Medulla oblongata (tissue), 1 donor: ENCODE measurements around the gene MDM4.
A peak's percentile ranks its signal among the peaks of the same experiment; 100 is the strongest.
"Not testable (repeated sequence)": the region's sequence is repeated elsewhere in the genome, so short reads cannot be mapped to it uniquely, and the experiment has no call there.

ENCODE experiments used
- DNase-seq: peaks from one replicate; pipeline ENCODE4 v3.0.0-alpha.2; 2015; ENCODE audit errors: extremely low spot score

Gene MDM4

GRCh38 chr1:204516180-204516879 is at the start of gene MDM4:
TSS of gene MDM4 (plus strand) at chr1:204516406. CDS start at chr1:204525519, 9,113 bp downstream.
- DNase-seq: peak; percentile 97

GRCh38 chr1:204466416-204467405 is 49.5 kb upstream of the MDM4 start:
- peak; percentile 95 for DNase-seq

- DNase-seq: peak; percentile 79
Observed at GRCh38 chr1:204468206-204468605, 48.0 kb upstream of the MDM4 start.

- DNase-seq: no peak
Observed at GRCh38 chr1:204468766-204469302, 47.4 kb upstream of the MDM4 start.

GRCh38 chr1:204469304-204469703 is 46.9 kb upstream of the MDM4 start:
- DNase-seq: no peak

- no peak for DNase-seq
Observed at GRCh38 chr1:204471687-204472086, 44.5 kb upstream of the MDM4 start.

GRCh38 chr1:204472660-204473059 is 43.5 kb upstream of the MDM4 start:
- DNase-seq: no peak

- DNase-seq: no peak
Observed at GRCh38 chr1:204473400-204473965, 42.7 kb upstream of the MDM4 start.

GRCh38 chr1:204475656-204476432 is 40.4 kb upstream of the MDM4 start:
- DNase-seq: peak; percentile 60

- DNase-seq: no peak
Observed at GRCh38 chr1:204476563-204476962, 39.6 kb upstream of the MDM4 start.

GRCh38 chr1:204477036-204477740 is 39.0 kb upstream of the MDM4 start:
- DNase-seq: peak; percentile 86

- no peak for DNase-seq
Observed at GRCh38 chr1:204478172-204478899, 37.9 kb upstream of the MDM4 start.

GRCh38 chr1:204478921-204479320 is 37.3 kb upstream of the MDM4 start:
- DNase-seq: no peak

GRCh38 chr1:204479387-204480136 is 36.6 kb upstream of the MDM4 start:
- DNase-seq: no peak

- no peak for DNase-seq
Observed at GRCh38 chr1:204480515-204480914, 35.7 kb upstream of the MDM4 start.

- DNase-seq: no peak
Observed at GRCh38 chr1:204483791-204484190, 32.4 kb upstream of the MDM4 start.

- not testable (repeated sequence) for DNase-seq
Observed at GRCh38 chr1:204486513-204487255, 29.5 kb upstream of the MDM4 start.

- DNase-seq: no peak
Observed at GRCh38 chr1:204487256-204487615, 29.0 kb upstream of the MDM4 start.

- no peak for DNase-seq
Observed at GRCh38 chr1:204491655-204492054, 24.6 kb upstream of the MDM4 start.
